SU-DHL-6 (cell line): Measurements from ENCODE around the gene RALB.

ENCODE experiments used
- H2AFZ ChIP-seq: fragments of 200-600 bp; sonication (generic); 2 replicates; pipeline ENCODE4 v1.6.1; 2014; ENCODE audit warnings: low read depth, mild to moderate bottlenecking, moderate library complexity, mixed read lengths, antibody characterized with exemption, low read length; ENCODE audit not compliant: severe bottlenecking
- H3F3A ChIP-seq: fragments of 200-600 bp; shearing (Covaris generic); 2 replicates; pipeline ENCODE4 v1.6.0; 2016; ENCODE audit warnings: antibody characterized with exemption, mild to moderate bottlenecking; ENCODE audit not compliant: insufficient read depth
- H3K27ac ChIP-seq: fragments of 200-600 bp; sonication (generic); 2 replicates; pipeline ENCODE4 v1.5.1; 2016; ENCODE audit warnings: low read depth, mild to moderate bottlenecking, low read length, moderate library complexity, mixed read lengths
- H3K27me3 ChIP-seq: fragments of 200-600 bp; sonication (generic), shearing (Covaris generic); 2 replicates; pipeline ENCODE4 v1.6.0; 2014; ENCODE audit warnings: mild to moderate bottlenecking, low read length
- H3K36me3 ChIP-seq: fragments of 200-600 bp; sonication (generic); 2 replicates; pipeline ENCODE4 v1.6.1; 2014; ENCODE audit warnings: mild to moderate bottlenecking, low read length, mixed read lengths
- H3K4me2 ChIP-seq: fragments of 300-600, 200-600 bp; shearing (Covaris generic), sonication (generic); 2 replicates; pipeline ENCODE4 v1.6.0; 2014; ENCODE audit warnings: low read length, low read depth, mild to moderate bottlenecking; ENCODE audit not compliant: poor library complexity, severe bottlenecking
- H3K4me3 ChIP-seq: fragments of 200-600 bp; sonication (generic); 2 replicates; pipeline ENCODE4 v1.5.1; 2014; ENCODE audit warnings: antibody characterized with exemption, low read length, mild to moderate bottlenecking, mixed read lengths; ENCODE audit not compliant: insufficient read depth, poor library complexity, severe bottlenecking
- H3K79me2 ChIP-seq: fragments of 200-600 bp; sonication (generic); 2 replicates; pipeline ENCODE4 v1.6.1; 2014; ENCODE audit warnings: mild to moderate bottlenecking, low read length, moderate library complexity; ENCODE audit not compliant: insufficient read depth
- H3K9ac ChIP-seq: fragments of 200-600 bp; sonication (generic); 2 replicates; pipeline ENCODE4 v1.7.0; 2014; ENCODE audit warnings: mild to moderate bottlenecking, low read length
- H3K9me2 ChIP-seq: fragments of 200-600 bp; sonication (generic); replicated peaks from 2 replicates; pipeline ENCODE4 v1.6.1; 2014; ENCODE audit warnings: low read length; ENCODE audit not compliant: insufficient read depth
- H3K9me3 ChIP-seq: fragments of 200-600 bp; sonication (generic); 2 replicates; pipeline ENCODE4 v1.6.1; 2014; ENCODE audit warnings: low read length, mixed read lengths; ENCODE audit not compliant: insufficient read depth
- H4K20me1 ChIP-seq: fragments of 200-600 bp; sonication (generic); 2 replicates; pipeline ENCODE4 v1.6.1; 2014; ENCODE audit warnings: low read depth, mild to moderate bottlenecking, antibody characterized with exemption, low read length, moderate library complexity, mixed read lengths
- EZH2phosphoT487 ChIP-seq: fragments of 200-600 bp; sonication (generic), shearing (Covaris generic); conservative IDR thresholded peaks from 2 replicates; pipeline ENCODE4 v1.6.1; 2018; ENCODE audit warnings: mild to moderate bottlenecking, antibody characterized with exemption, low read length, moderate library complexity, mixed read lengths
- TF ChIP-seq, protein P1 (sequence below): fragments of 200-600 bp; sonication (generic); IDR thresholded peaks from one replicate; pipeline ENCODE4 v1.5.1; 2017; ENCODE audit warnings: antibody characterized with exemption, mild to moderate bottlenecking, low read length, moderate library complexity; ENCODE audit not compliant: insufficient read depth, poor library complexity, severe bottlenecking

RALB gene

DNA sequence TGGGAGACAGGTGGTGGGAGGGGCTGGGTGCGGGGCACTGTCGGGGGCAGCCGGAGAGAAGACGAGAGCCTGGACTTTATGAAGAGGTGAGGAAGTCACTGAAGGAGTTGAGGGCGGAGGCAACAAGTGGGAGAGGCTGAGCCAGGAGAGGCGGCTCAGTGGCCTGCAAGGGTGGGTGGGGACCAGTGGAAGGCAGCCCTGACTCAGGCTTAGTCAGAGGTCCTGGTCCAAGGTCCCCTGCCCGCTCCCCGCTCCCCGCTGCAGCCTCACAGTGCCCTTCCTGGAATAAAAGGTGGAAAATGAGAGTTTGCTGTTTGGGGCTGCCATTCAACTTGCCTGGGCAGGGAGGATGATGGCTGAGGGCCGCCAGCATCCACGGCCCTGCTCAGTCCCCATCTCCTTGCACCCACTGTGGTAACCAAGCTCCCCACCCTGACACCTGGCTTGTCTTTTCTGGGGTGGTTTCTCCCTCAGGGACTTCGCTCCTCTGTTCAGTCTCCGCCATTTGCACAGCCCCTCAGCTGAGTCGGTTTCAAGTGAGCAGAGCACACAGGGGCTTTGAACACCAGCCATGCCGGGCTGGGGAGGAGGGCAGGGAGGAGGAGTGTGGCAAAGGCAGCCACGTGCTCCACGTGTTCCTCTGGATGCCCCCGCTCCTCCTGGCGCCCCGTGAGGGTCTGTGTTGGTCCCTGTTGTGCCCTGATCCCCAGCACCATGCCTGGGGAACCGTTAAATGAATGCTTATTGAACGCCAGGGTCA lies 13.7 kb upstream of the RALB start:
- Histone ChIP-seq H3F3A (no peaks in the 10 kb centered on the region), H3K9me2 (no peaks in the 10 kb centered on the region), H3K4me3 (no peak overlapping the region), H3K9ac (no peak overlapping the region), H3K36me3 (no peaks in the 10 kb centered on the region), H4K20me1 (no peaks in the 10 kb centered on the region), H3K4me2 (no peak overlapping the region), H3K79me2 (no peaks in the 10 kb centered on the region), H3K9me3 (no peaks in the 10 kb centered on the region), H2AFZ (no peak overlapping the region), H3K27ac (no peak overlapping the region), H3K27me3 (no peaks in the 10 kb centered on the region)
- TF ChIP-seq, protein P1, sequence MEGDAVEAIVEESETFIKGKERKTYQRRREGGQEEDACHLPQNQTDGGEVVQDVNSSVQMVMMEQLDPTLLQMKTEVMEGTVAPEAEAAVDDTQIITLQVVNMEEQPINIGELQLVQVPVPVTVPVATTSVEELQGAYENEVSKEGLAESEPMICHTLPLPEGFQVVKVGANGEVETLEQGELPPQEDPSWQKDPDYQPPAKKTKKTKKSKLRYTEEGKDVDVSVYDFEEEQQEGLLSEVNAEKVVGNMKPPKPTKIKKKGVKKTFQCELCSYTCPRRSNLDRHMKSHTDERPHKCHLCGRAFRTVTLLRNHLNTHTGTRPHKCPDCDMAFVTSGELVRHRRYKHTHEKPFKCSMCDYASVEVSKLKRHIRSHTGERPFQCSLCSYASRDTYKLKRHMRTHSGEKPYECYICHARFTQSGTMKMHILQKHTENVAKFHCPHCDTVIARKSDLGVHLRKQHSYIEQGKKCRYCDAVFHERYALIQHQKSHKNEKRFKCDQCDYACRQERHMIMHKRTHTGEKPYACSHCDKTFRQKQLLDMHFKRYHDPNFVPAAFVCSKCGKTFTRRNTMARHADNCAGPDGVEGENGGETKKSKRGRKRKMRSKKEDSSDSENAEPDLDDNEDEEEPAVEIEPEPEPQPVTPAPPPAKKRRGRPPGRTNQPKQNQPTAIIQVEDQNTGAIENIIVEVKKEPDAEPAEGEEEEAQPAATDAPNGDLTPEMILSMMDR = no peak
- TF ChIP-seq EZH2phosphoT487 = no peak

DNA sequence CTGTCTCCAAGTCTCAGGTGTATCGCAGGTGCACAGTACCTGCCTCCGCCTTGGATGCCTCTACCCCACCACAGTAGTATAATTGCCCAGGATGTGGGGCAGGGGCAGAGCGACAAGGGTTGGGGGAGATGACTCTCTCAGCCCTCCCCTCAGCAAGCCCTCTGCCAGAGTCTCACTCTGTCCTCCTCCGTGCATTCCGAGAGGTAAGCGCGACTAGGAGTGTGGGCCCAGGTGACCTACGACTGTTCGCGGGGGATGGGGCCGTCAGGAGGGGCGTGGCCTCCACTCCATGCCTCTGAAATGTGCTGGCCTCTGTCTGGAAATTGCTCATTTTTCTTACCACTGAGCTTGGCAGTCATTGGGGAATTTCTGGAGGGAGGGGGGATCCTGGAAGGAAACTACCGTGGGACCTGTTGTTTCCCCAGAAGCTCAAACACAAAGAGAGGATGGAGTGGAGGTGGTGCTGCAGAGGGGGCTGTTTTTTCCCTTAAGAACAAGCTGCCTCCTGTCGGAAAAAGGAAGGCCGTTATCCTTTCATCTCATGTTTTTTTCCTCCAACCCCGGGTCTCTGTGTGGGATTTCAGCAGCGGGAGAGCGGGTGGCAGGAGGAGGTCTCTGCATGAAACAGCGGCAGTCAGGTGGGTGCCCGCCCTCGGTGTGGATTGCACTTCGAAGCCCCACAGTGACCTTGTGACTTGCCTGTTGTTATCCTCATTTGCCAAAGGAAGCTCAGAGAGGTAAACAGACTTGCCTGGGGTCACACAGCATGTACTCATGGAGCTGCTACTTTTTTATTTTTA lies 13.0 kb upstream of the RALB start:
- Histone ChIP-seq H3K36me3 (no peaks in the 10 kb centered on the region), H3K4me3 (no peak overlapping the region), H3K9me3 (no peaks in the 10 kb centered on the region), H3K79me2 (no peaks in the 10 kb centered on the region), H3F3A (no peaks in the 10 kb centered on the region), H3K9me2 (no peaks in the 10 kb centered on the region), H3K27me3 (no peaks in the 10 kb centered on the region), H3K27ac (no peak overlapping the region), H3K4me2 (no peak overlapping the region), H3K9ac (no peak overlapping the region), H2AFZ (no peak overlapping the region), H4K20me1 (no peaks in the 10 kb centered on the region)
- no peak for TF ChIP-seq EZH2phosphoT487
- TF ChIP-seq, protein P1 = no peak

DNA sequence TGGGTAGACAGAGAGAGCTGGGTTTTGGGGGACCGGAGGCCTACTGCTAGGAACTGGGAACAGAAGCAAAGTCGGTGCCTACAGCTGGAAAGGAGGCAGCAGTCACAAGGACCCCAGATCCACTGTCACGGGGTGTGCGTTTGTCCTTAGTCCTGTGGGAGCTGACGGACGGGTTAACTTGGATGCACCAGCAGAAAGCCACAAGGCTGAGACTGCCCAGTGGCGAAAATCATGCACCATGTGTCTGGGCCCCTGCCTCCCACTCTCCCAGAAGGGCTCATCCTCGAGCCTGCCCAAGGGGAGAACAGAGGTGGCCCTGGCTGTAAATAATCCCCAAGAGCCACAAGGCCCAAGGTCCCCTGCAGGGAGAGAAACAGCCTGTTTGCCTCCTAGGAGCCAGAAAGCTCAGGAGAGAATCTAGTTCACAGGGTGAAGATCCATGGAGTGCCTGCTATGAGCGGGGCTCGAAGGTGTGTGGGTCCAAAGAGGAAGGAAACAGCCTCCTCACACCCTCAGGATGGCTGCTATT lies 11.7 kb upstream of the RALB start:
- no peaks in the 10 kb centered on the region for H3K9me3 ChIP-seq
- TF ChIP-seq EZH2phosphoT487 = no peak
- TF ChIP-seq, protein P1 = no peak
- H3K4me3 ChIP-seq = no peak overlapping the region
- no peak overlapping the region for H3K9ac ChIP-seq
- H3K36me3 ChIP-seq = no peaks in the 10 kb centered on the region
- no peak overlapping the region for H2AFZ ChIP-seq
- no peaks in the 10 kb centered on the region for H3F3A ChIP-seq
- H4K20me1 ChIP-seq = no peaks in the 10 kb centered on the region
- no peak overlapping the region for H3K4me2 ChIP-seq
- no peaks in the 10 kb centered on the region for H3K27me3 ChIP-seq
- no peak overlapping the region for H3K27ac ChIP-seq
- H3K9me2 ChIP-seq = no peaks in the 10 kb centered on the region
- no peaks in the 10 kb centered on the region for H3K79me2 ChIP-seq
